Natural killer cell treated with Interleukin-12 subunit alpha and Interleukin-12 subunit beta and Interleukin-15 and Interleukin-18, amount 100 ng/mL, for 72 hours (primary cell): ENCODE measurements around the gene SMIM11. TPM values are rescaled to one million over a fixed set of nuclear protein-coding genes. Genes with fewer than 3 reads are reported as not detected.
"Not testable (repeated sequence)": the region's sequence is repeated elsewhere in the genome, so short reads cannot be mapped to it uniquely, and the experiment has no call there.

Experiments used
- ATAC-seq, 2 donors: fragments of 150-1000 bp; cut with Tn5 transposase in 1 of 2; sonication (Bioruptor Pico), chemical (Tn5 transposase) in 1 of 2; 2 replicates each; pipeline ENCODE4 v1.10.0; 2021
- DNase-seq: peaks from one replicate; pipeline ENCODE4 v3.0.0; 2022; ENCODE audit warnings: low spot score
- H3K27ac Mint-ChIP-seq, 2 donors: 1 replicate in 1 of 2; 2 replicates in 1 of 2; pipeline ENCODE4 v1.8.0; 2022; ENCODE audit warnings: mixed read lengths in 2 of 2, mild to moderate bottlenecking in 1 of 2, moderate library complexity in 1 of 2
- H3K27me3 Mint-ChIP-seq, 2 donors: 1 replicate in 1 of 2; 2 replicates in 1 of 2; pipeline ENCODE4 v1.8.0; 2022; ENCODE audit warnings: mixed read lengths in 2 of 2
- H3K36me3 Mint-ChIP-seq: one replicate; pipeline ENCODE4 v1.8.0; 2022; ENCODE audit warnings: mixed read lengths
- H3K4me1 Mint-ChIP-seq, 2 donors: 1 replicate in 1 of 2; 2 replicates in 1 of 2; pipeline ENCODE4 v1.8.0; 2022; ENCODE audit warnings: low read depth in 2 of 2, mixed read lengths in 2 of 2, mild to moderate bottlenecking in 1 of 2
- H3K4me3 Mint-ChIP-seq: one replicate; pipeline ENCODE4 v1.8.0; 2022; ENCODE audit warnings: mixed read lengths
- H3K9me3 Mint-ChIP-seq: 2 replicates; pipeline ENCODE4 v1.8.0; 2022; ENCODE audit warnings: mixed read lengths
- total RNA-seq, 2 donors: library from RNA; stranded (reverse); gene quantifications; one replicate each; pipeline ENCODE4 v1.2.3, GENCODE V29; 2022

Gene SMIM11
- total RNA-seq = 10 to 100 TPM in 1 of 2 donors, 1 to 10 TPM in 1; 4.4 to 14.9 TPM

GRCh38 chr21:34374940-34375618 lies at the start of gene SMIM11:
Gene SMIM11 (plus strand): TSS chr21:34375507. CDS start chr21:34379505, 3,998 bp downstream.
- H3K27me3 Mint-ChIP-seq, H3K9me3 Mint-ChIP-seq, DNase-seq, H3K4me3 Mint-ChIP-seq, H3K4me1 Mint-ChIP-seq, H3K27ac Mint-ChIP-seq, H3K36me3 Mint-ChIP-seq: not testable (repeated sequence)
- peak; percentile 98 for ATAC-seq

- no peak for DNase-seq
- Mint-ChIP-seq H3K27ac (no peak overlapping the region), H3K9me3 (no peaks in the 10 kb centered on the region), H3K27me3 (peaks cover 0 to 5% of the 10 kb centered on the region in 2 donors), H3K4me1 (no peaks in the 10 kb centered on the region), H3K4me3 (no peak overlapping the region), H3K36me3 (no peaks in the 10 kb centered on the region)
- ATAC-seq = no peak
These were observed 45.3 kb upstream of the SMIM11 start for GRCh38 chr21:34330055-34330454.

DNA sequence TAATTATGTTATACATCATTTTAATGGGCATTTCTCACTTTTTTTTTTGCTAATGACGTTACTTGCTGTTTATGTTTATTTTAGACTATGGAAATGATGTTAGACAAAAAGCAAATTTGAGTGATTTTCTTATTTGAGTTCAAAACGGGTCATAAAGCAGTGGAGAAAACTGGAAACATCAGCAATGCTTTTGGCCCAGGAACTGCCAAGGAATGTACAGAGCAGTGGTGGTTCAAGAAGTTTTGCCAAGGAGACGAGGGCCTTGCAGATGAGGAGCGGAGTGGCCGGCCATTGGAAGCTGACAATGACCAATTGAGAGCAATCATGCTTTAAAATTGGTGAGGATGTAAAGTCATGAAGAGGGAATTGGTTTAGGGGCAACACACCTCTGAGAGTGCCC lies 43.6 kb upstream of the SMIM11 start:
- H3K36me3 Mint-ChIP-seq = no peaks in the 10 kb centered on the region
- H3K27ac Mint-ChIP-seq = no peak overlapping the region
- DNase-seq (no peak), ATAC-seq (no peak)
- peaks cover 0 to 5% of the 10 kb centered on the region in 2 donors for H3K27me3 Mint-ChIP-seq
- no peaks in the 10 kb centered on the region for H3K4me1 Mint-ChIP-seq
- no peak overlapping the region for H3K4me3 Mint-ChIP-seq
- H3K9me3 Mint-ChIP-seq = no peaks in the 10 kb centered on the region

GRCh38 chr21:34332347-34332746 lies 43.0 kb upstream of the SMIM11 start:
- peaks cover 0 to 5% of the 10 kb centered on the region in 2 donors for H3K27me3 Mint-ChIP-seq
- no peak for DNase-seq
- no peak overlapping the region for H3K27ac Mint-ChIP-seq
- H3K4me1 Mint-ChIP-seq = no peaks in the 10 kb centered on the region
- no peak for ATAC-seq
- H3K9me3 Mint-ChIP-seq = no peaks in the 10 kb centered on the region
- no peaks in the 10 kb centered on the region for H3K36me3 Mint-ChIP-seq
- no peak overlapping the region for H3K4me3 Mint-ChIP-seq

DNA sequence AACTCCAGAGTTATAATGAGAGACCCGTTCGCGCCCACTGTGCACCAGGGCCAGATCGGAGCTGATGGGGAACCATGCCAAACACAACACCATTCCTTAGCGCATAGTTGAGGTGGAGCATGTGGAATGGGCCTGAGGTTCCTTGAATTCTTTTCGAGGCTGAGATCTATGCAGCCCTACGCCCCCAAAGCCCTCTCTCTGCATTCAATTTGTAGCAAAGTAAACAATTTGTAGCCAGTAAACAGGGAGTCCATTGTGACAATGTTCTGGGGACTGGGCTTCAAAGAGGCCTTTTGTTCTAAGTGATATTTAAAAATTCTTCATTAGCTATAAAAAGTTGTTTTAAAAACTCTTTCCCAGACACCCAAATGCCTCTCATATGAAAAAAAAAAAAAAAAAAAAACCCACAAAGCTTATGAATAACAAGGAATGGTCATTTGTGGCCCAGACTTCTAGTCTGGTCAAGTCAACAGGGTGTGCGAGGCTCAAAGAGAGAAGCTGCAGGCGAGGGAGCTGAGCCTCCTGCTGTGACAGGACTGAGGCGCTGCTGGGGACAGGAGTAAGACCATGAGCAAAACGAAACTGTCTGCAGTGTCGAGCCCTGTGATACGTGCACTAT lies 42.1 kb upstream of the SMIM11 start:
- Mint-ChIP-seq H3K9me3 (no peaks in the 10 kb centered on the region), H3K4me3 (no peak overlapping the region), H3K4me1 (peaks cover 5 to 7% of the 10 kb centered on the region in 2 donors), H3K27me3 (peaks cover 0 to 12% of the 10 kb centered on the region in 2 donors), H3K27ac (no peak overlapping the region), H3K36me3 (no peaks in the 10 kb centered on the region)
- ATAC-seq (no peak), DNase-seq (no peak)

DNA sequence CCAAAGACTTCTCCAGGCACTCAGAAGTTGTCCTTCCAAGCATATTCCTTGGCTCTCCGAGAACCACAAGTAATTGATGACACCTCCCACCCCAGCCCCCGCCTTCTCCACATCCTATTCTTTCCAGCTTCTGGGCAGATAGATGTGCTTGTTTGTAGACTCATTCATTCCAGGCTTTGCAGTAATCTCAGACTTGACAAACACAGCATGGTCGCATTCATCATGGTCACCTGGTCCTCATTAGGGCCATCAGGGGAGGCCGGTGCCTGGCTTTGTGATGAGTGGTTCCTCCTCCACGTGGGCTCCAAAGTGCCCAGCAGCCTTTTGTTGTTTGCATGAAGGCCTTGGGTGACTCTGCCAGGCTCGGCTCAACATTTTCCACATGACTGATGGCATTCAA lies 40.0 kb upstream of the SMIM11 start:
- ATAC-seq (no peak), DNase-seq (no peak)
- peaks cover 6 to 11% of the 10 kb centered on the region in 2 donors for H3K27me3 Mint-ChIP-seq
- H3K4me1 Mint-ChIP-seq = peaks cover 9 to 15% of the 10 kb centered on the region in 2 donors
- no peak overlapping the region for H3K27ac Mint-ChIP-seq
- no peaks in the 10 kb centered on the region for H3K9me3 Mint-ChIP-seq
- H3K36me3 Mint-ChIP-seq = no peaks in the 10 kb centered on the region
- no peak overlapping the region for H3K4me3 Mint-ChIP-seq

- H3K36me3 Mint-ChIP-seq = no peaks in the 10 kb centered on the region
- no peak for DNase-seq
- no peak overlapping the region for H3K4me3 Mint-ChIP-seq
These were observed 39.1 kb upstream of the SMIM11 start for GRCh38 chr21:34336245-34336644.

GRCh38 chr21:34336756-34337391 lies 38.4 kb upstream of the SMIM11 start:
- H3K36me3 Mint-ChIP-seq = no peaks in the 10 kb centered on the region
- H3K4me1 Mint-ChIP-seq = peaks cover 16 to 21% of the 10 kb centered on the region in 2 donors
- peaks cover 6 to 16% of the 10 kb centered on the region in 2 donors for H3K27me3 Mint-ChIP-seq
- no peaks in the 10 kb centered on the region for H3K9me3 Mint-ChIP-seq
- DNase-seq (no peak), ATAC-seq (no peak)
- H3K4me3 Mint-ChIP-seq = no peak overlapping the region
- no peak overlapping the region for H3K27ac Mint-ChIP-seq

More at GRCh38 chr21:34336245-34336644, 39.1 kb upstream of the SMIM11 start:
- Mint-ChIP-seq H3K27ac (no peak overlapping the region), H3K27me3 (peaks cover 6 to 16% of the 10 kb centered on the region in 2 donors), H3K9me3 (no peaks in the 10 kb centered on the region), H3K4me1 (peaks cover 16 to 21% of the 10 kb centered on the region in 2 donors)
- no peak for ATAC-seq

GRCh38 chr21:34337741-34338140 lies 37.6 kb upstream of the SMIM11 start:
- Mint-ChIP-seq H3K27me3 (peaks cover 6 to 16% of the 10 kb centered on the region in 2 donors), H3K27ac (no peak overlapping the region), H3K9me3 (no peaks in the 10 kb centered on the region), H3K4me1 (peaks cover 16 to 21% of the 10 kb centered on the region in 2 donors), H3K36me3 (no peaks in the 10 kb centered on the region), H3K4me3 (no peak overlapping the region)
- ATAC-seq (no peak), DNase-seq (no peak)

- DNase-seq = no peak
- Mint-ChIP-seq H3K27me3 (peaks cover 6 to 16% of the 10 kb centered on the region in 2 donors), H3K4me1 (peaks cover 16 to 21% of the 10 kb centered on the region in 2 donors), H3K4me3 (no peak overlapping the region), H3K9me3 (no peaks in the 10 kb centered on the region), H3K27ac (no peak overlapping the region), H3K36me3 (no peaks in the 10 kb centered on the region)
- no peak for ATAC-seq
These were observed 37.1 kb upstream of the SMIM11 start for GRCh38 chr21:34338226-34338625.

- ATAC-seq (no peak), DNase-seq (no peak)
- Mint-ChIP-seq H3K27me3 (peaks cover 6 to 16% of the 10 kb centered on the region in 2 donors), H3K36me3 (no peaks in the 10 kb centered on the region), H3K9me3 (no peaks in the 10 kb centered on the region), H3K4me3 (no peak overlapping the region), H3K4me1 (peaks cover 16 to 21% of the 10 kb centered on the region in 2 donors), H3K27ac (no peak overlapping the region)
These were observed 35.2 kb upstream of the SMIM11 start for GRCh38 chr21:34340061-34340460.

- no peak overlapping the region for H3K27ac Mint-ChIP-seq
- H3K4me3 Mint-ChIP-seq = no peak overlapping the region
- H3K27me3 Mint-ChIP-seq = peaks cover 6 to 16% of the 10 kb centered on the region in 2 donors
- DNase-seq (no peak), ATAC-seq (no peak)
- no peaks in the 10 kb centered on the region for H3K36me3 Mint-ChIP-seq
- no peaks in the 10 kb centered on the region for H3K9me3 Mint-ChIP-seq
- peaks cover 20 to 21% of the 10 kb centered on the region in 2 donors for H3K4me1 Mint-ChIP-seq
These were observed 32.8 kb upstream of the SMIM11 start for GRCh38 chr21:34342476-34342875.

- peaks cover 6 to 11% of the 10 kb centered on the region in 2 donors for H3K27me3 Mint-ChIP-seq
- H3K36me3 Mint-ChIP-seq = no peaks in the 10 kb centered on the region
- no peak overlapping the region for H3K27ac Mint-ChIP-seq
- H3K4me3 Mint-ChIP-seq = no peak overlapping the region
- H3K4me1 Mint-ChIP-seq = peaks cover 19 to 20% of the 10 kb centered on the region in 2 donors
- H3K9me3 Mint-ChIP-seq = no peaks in the 10 kb centered on the region
- ATAC-seq = no peak
- no peak for DNase-seq
These were observed 32.0 kb upstream of the SMIM11 start for GRCh38 chr21:34343347-34343746.

- Mint-ChIP-seq H3K27ac (no peak overlapping the region), H3K27me3 (peaks cover 4 to 7% of the 10 kb centered on the region in 2 donors), H3K4me3 (no peak overlapping the region), H3K4me1 (peaks cover 16 to 20% of the 10 kb centered on the region in 2 donors), H3K9me3 (no peaks in the 10 kb centered on the region), H3K36me3 (no peaks in the 10 kb centered on the region)
- DNase-seq (no peak), ATAC-seq (no peak)
These were observed 31.4 kb upstream of the SMIM11 start for GRCh38 chr21:34343838-34344381.
